ENCODE data around the gene EEA1.

DNA sequence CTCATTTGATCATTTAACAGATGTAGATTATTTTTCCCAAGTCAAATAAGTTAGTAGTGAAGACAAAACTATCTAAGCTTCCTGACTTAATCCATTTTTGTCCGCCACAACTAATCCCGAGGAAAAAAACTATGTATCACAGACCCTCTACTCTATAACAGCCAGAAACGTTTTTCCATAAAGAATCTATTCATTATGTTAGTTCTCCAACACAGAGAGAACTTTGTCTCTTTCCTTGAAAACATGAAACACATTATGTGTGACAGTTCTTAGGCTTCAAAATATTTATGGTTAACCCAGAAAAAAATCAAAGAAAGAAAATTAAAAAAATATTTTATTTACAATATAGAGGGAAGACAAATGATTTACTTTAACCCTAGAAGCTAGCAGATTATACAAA, 126.2 kb downstream of the EEA1 start:
- TF ChIP-seq POLR2AphosphoS5 (IDR thresholded peaks at IDR 0.05; ENCODE audit: low read depth, low read length) = no peak
- no peak for TF ChIP-seq POLR2A (IDR thresholded peaks at IDR 0.05; ENCODE audit: low read depth, low read length)
